K562 (cell line): ENCODE results near the gene CLSTN2.

Source experiments
- EP300 ChIP-seq: IDR thresholded peaks from 2 replicates; pipeline ENCODE4 v1.6.1; 2012; ENCODE audit warnings: low read length, improper control_type of control experiment
- ZNF274 ChIP-seq: IDR thresholded peaks from 2 replicates; pipeline ENCODE4 v1.6.1; 2011; ENCODE audit warnings: low read depth, mild to moderate bottlenecking, low read length, moderate library complexity, borderline replicate concordance

DNA sequence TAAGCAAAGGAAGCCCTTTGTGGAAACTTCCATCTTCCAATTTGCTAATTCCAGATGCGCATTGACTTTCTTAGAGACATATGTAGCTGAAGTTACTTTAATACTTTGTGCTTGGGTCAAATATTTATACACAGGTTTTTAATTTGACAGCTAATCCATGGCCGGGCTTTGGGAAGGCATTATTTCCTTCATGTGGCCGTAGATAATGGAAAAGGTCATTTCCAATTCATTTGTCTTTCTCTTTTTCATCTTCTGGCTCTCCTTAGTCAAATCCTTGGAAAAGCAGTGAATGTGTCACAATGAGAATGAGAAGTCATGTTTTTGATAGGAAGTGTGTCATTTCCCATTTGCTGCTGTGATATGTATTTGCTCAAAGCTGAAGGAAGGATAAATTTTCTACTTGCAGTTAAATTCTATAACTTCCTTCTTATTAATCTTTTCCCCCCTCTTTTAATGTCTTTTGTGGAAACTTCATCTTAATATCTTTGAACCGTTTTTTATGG lies 323.3 kb downstream of the CLSTN2 start:
- TF ChIP-seq EP300 (no peak), ZNF274 (no peak)
